AG08396 (cell line): ENCODE data around the gene BCL11B.
"Not testable (repeated sequence)": the region's sequence is repeated elsewhere in the genome, so short reads cannot be mapped to it uniquely, and the experiment has no call there.

Experiments used
- DNase-seq: peaks from one replicate; pipeline ENCODE4 v3.0.0; 2012; ENCODE audit warnings: low spot score, mixed read lengths

Gene BCL11B

DNA sequence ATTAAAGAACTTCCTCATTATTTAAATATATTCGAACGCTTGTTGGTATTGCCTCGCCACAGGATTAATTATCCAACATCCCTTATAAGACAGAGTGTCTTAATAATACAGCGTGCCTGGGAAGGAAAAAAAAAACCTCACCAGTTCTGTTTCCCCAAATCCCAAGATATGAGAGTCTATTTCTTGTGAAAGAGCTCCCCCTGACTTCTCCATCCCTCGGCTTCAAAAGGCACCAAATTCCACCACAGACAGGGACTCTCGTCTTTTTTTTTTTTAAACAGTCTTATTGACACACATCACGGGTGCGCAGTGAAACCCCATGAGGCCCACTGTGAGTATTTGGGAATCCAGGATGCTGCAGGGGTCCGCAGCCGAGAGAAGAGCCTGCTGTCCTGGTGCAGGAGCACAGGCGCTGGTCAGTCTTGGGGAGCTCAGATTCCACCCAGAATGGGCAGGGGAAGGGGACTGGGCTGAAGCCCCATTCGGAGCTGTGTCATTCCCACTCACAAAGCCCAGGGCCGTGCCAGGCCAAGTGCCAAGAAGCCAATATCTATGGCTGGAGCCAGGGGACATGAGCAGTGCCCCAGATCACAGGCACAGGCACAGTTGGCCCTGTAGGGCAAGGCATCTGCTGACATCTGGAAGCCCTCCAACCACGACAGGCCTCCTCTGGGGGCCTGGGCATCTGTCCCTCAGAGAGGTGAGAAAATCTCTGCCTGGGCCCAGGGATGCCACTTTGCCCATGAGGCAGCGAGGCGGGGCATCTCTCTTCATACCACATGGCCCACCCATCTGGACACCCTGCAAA lies 71.9 kb downstream of the BCL11B start:
- DNase-seq = no peak

DNA sequence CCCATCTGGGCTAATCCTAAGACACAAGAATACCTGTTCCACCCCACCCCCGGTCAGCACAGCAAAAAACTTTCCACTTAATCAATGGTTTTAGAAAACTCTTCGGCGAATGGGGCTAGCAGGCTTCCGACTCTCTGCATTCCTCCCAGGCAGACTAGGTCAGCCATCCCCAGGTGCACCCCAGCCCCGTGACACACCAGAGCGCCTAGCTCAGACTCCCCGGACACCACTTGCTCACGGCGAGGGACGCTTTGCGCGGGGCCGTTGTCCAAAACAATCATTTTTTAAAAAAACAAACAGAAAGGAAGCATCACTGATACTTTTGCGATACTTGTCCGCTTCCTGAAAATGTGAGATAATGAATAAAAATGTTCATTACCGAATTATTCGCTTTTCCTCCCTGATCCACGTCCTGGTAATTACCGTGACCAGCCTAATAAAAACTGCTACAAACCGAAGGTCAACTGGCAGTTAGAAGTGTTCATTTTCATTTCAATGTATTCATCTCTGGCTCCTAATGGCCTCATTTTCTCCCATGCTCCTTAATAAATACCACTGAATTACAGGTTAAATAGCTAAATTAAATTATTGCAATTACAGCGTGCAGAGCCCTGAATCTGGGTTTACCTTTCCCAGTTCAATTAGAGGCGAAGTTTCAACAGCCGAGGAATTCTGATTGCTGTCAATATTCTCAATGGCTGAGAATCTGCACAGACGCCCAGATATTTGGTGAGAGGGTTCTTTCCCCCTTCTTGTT lies 73.1 kb downstream of the BCL11B start:
- DNase-seq = no peak

DNA sequence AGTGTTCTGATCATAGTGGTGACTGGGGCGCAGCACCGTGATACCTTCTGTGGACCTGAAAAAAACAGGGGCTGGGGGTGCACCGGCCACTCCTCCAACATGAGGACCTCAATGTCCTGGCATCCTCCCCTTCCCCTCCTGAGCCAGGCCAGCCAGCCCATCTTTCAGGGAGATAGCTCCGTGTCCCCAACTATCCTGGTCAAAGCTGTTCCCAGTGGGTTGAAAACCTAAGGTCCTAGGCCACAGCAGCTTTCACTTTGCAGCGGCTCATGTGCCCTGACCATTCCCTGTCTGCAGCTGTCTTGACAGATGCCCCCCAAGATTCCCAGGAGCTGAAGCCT lies 75.7 kb downstream of the BCL11B start:
- no peak for DNase-seq

DNA sequence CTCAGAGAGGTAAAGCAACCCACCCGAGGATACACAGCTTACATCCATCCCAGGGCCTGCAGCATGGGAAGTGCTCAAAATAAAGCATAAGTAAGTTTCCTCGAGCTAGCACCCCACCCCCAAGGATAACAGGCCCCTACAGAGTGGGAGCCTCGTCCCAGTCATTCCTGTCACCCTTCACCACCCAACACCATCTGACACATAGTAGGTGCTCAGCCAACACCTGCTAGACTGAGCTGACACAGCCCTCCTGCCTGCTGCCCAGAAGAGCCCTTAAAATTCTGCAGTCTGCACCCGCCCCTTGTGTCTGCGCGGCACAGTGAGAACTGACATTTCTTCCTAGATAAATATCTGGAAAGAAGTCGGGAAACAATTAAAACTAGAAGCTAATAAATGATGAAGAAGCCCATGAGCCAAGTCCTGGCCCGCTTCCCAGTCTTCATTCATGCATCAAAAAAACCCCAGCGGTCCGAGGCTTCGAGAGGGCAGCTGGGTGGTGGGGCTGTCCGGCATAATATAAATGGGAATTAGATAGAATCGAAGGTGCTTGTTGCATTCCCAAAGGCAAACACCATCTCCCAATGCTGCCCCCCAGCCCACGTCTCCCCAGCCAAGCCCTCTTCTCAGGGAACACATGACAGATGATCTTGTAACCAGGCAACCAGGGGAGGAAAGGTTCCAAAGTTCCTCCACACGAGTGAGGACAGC lies 76.2 kb downstream of the BCL11B start:
- DNase-seq = no peak

DNA sequence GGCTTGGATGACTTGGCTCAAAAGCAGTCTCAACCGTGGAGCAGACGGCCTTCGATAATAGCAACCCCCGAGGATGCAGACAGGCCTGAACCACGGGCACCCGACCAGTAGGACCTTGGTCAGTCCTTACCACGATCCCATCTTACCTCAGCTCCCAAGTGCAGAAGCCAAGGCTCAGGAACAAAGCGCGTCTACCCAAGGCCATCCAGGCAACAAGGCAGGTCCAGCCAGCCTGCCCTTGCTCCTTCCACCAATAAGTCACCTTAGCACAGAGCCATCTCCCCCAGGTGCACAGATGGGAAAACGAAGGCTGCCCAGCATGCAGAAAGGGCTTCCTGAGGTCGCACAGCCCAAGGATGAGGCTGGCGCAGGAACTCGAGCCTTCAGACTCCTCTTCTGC lies 77.3 kb downstream of the BCL11B start:
- DNase-seq = no peak

DNA sequence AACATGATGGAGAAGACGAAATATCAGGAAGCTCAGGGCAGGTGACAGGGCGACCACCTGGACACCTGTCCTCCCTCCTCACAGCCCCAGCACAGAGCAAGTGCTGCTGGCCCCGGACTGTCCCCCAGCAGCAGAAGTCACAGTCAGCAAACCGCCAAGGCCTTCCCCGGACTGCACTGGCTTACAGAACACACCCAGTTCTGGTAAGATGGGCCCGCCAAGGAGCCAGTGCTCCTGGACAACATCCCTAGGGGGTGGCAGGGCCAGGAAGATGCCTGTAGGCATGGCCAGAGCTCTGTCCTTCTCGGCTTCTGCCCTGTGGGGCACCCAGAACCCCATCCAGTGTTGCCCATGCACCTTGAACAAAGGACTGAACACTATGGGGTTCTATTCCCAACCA lies 77.9 kb downstream of the BCL11B start:
- no peak for DNase-seq

DNA sequence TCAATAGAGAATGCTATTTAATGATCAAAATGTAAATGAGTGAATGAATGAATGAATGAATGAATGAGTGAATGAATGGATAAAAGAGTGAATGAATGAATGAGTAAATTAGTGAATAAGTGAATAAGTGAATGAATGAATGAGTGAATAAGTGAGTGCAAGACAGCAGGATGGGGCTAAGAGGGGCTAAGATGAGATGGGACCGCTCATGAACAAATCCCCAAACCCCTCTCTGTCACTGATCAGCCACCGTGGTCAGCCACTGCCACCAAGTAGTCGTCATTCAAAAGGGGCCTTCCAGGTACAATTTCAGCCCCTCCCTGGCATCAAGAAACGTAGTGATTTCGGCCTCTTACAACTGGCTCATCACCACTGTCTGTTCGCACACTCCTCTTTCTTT lies 79.2 kb downstream of the BCL11B start:
- DNase-seq = no peak

DNA sequence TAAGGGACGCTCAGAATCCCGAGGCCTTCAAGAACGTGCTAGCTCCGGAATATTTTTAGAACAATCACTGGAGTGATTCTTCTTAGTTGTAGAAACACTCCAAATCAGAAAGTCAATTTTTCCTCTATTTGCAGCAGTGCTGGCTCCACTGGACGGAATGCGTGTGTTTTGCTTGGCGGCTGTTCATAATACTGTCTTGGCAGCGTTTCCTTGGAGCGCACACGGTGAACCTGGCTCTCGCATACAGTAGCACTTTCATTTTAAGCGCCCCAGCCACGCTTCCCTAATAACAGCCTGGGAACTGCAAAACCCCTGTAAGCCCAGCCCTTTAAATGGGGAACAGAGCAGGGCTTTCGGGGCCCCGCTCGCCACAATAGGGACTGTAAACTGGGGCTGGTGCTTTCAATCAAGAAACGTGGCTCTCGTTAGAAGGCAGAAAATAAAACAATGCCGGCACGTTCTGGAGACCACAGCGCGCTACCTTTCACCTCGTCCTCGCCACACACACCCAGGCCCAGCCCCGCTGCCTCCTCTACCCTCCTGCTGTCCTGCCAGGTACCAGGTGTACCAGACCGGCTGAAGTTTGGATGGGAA lies 79.9 kb downstream of the BCL11B start:
- peak; percentile 69 for DNase-seq

DNA sequence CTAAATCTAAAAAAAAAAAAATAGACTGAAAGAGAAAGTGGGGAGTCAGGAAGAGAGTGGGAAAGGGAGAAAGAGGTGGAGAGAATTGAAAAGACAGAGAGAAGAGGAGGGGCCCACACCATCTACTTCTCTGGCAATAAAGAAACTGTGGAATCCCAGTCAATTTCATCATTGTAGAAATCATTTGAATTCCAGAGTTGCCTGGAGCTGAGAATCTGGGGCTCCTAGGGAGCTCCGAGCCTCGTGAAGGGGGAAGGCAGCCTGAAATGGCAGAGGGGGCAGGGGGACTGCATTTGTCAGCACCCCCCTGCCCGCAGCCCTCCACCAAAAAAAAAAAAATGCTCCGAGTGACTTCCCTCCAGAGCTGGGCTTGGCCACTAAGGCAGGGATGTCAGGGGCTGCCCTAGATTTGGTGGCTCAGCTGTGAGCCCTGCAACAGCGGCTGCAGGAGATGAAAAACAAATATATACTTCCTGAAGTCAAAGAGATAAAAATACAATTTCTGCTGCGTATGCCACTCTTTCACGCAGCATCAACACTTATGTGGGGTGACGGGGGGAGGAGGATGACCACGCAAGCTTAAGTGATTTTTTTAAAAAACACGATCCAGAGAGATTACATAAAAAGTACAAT lies 80.5 kb downstream of the BCL11B start:
- DNase-seq = peak; percentile 21

DNA sequence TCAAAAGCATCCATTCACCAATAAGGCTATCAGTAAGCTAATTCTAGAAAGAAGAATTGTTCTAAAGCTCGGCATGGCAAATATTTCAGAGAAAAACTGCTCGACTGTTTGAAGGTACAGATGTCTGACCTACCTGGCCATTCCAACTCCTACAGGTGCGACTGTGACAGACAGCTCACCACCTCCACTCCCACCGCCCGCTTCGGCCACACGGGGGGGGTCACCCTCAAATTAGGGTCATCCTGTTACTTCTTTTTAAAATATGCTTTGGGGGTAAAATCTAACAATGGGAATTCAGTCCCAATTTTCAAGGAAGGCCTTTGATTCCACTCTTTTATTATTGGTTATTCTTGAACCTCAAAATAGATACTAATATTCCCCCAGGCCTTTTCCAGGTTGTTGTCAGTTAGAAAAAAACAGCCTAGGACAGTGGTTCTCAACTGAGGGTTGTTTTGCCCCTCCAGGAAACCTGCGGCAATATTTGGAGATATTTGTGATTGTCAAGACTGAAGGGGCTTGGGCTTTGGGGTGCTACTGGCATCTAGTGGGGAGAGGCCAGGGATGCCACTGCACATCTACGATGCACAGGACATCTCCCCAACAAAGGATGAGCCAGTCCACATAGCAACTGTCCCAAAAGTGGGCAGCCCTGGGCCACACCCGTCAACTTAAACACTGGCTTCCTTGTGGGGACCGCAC lies 81.2 kb downstream of the BCL11B start:
- DNase-seq = no peak

DNA sequence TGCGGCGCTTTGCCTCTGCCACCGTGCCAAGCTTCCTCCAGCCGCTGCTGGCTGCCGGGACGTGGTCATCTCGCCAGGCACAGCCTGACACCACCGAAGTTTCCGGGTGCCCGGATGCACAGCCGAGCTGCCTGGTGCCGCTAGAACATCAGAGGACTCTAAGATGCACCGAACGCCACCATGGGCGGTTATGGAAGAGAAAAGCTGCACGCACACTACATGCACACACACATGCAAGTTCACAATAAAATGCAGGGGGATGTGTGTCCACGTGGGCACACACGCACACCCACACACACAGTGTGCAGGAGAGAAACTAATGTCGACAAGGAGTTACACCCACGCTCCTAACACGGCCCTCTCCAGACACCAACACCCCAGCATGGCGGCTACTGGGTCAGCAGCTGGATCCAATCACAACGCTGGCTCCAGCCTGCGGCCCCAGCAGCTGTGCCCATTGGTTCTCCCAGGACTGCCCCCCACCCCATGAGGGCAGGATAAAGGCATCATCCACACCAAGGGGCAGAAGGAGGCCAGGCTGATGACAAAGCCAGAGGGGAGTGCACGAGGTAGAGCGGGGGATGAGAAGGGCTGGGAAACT lies 82.7 kb downstream of the BCL11B start:
- DNase-seq = no peak

DNA sequence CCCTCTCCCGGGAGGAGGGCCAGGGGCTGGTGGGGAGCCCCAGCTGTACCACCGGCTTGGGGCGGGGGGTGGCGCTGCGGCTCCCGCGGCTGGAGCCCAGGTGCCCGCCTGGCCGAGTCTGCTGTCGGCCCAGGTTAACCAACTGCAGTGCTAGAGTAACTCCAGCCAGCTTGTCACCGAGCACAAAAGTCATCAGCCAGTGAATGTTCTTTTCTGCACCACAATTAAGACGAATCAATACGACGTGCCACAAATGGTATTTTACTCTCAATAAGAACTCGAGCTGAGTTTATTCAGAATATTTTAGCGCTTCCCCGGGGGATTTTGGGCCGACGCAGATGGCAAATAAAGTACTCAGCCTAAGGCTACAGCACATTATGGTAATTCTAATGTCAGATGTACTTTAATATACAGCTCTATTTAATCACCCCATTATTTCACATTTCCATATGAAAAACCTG lies 83.2 kb downstream of the BCL11B start:
- no peak for DNase-seq

DNA sequence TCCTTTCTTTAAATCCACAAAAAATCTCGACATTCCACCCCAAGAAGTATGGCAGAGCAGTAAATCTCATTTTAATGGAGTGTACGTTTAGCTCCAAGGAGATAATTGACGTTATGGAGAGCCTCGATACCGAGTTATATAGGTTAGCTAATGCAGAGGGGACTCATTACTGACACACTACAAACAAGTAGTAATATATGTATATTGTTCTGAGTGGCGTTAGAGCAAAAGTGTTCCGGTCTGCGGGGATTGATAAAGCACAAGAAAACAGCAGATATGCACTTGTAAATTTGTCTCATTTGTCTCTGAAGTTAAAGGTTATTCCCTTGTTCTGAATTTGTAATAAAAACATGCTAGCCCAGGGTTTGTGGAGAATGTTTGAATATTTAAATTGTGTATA lies 84.1 kb downstream of the BCL11B start:
- no peak for DNase-seq

DNA sequence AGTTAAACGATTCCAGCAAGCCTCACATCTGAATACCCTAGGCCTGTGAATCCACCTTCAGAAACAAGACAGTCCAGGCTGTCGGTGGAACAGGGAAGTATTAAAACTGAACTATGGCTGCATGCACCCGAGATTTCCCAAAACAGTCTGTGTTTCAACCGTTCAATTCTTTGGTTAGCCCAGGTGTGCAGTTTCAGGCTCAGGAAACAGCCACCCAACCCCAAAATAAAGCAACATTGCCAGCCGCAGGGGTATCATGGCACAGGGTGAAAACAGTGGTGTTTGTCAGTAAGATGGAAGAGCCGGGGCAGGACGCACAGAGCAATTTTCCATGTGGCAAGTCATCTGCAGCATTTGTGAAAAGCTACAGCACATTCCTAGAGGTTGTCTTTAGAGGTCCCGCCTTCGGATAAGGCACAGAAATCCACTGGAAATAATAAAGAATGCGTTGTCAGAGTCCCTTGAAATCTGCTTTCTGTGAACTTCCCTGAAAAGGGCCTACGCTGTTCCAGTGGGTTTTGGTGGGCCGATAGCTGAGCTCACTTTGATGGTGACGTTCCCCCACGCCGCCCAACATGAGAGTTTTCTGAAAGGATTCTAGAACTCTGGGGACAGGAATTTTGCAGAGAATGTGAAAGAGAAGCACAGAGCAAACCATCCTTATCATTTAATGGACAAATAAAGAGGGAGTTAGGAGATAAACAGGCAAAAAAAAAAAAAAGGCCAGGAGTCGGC lies 84.9 kb downstream of the BCL11B start:
- no peak for DNase-seq

DNA sequence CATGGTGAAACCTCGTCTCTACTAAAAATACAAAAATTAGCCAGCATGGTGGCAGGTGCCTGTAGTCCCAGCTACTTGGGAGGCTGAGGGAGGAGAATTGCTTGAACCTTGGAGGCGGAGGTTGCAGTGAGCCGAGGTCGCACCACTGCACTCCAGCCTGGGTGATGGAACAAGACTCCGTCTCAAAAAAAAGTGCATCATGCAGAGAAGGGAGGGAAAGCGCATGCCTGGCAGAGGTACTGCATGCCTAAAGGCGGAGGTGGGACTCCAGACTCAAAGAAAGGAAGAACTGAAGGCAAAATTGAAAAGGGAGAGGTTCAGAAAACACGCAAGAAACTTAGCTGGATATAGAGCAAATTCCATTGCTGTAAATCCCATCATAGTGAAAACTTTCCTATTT lies 85.7 kb downstream of the BCL11B start:
- DNase-seq = not testable (repeated sequence)

DNA sequence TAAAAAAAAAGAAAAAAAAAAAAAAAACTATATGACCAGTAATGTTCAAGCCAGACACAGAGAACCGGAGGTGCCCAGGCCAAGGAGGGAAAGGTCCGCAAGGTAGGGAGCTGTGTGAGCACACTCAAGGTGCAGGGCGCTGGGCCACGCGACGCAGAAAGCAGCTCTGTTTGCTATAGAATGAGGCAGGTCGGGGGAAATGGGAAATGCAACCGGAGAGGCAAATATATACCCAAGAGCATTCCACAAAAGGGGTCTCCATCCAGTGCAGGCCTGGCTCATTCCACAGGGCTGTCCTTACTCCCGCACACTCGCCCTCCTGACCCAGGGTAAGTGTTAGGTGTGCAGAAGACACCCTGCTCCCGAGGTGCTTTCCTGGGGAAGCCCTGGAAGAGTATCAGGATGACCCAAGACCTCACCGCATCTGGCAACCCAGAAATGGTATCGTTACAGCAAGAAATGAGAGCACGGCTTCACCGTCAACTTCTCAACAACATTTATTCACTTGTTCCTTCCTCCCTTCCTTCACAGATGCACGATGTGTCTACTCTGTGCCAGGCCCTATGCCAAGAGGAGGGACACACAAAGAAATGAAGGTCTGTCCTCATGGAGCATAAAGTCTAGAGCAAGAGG lies 86.4 kb downstream of the BCL11B start:
- DNase-seq = no peak

DNA sequence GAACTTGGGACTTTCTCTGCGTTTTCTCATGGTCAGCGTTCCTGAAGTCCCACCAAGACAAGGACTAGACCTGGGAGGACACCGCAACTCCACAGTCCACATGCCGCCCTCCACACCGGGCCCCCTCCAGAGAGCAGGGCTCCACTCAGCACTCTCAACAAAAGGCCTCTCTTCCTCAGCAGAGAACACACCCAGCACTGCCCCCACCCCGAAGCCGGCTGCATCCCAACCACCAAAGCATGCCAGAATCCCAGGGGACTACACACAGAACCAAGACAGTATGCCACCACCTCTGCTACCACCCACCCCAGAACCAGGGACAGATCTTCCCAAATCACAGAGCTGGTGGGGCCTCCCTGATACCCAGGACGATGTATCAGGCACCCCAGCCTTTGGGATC lies 88.3 kb downstream of the BCL11B start:
- no peak for DNase-seq

DNA sequence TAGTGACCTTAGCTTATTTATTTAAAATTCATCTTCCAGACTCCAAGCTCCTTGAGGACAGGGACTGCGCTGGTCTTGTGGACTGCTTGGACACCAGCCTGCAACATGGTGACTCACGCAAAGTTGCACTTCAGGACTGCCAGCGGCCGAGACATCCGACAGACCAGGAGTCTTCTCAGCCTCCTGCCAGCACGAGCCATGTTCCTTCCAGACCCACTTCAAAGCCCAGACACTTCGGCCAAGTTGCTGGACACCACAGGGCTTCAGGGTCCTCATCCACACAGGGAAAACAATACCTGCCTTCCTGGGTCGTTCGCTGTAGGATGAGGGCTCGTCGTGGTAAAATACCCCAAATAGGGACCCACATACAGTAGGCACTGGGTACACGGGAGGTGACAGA lies 88.7 kb downstream of the BCL11B start:
- DNase-seq = no peak

DNA sequence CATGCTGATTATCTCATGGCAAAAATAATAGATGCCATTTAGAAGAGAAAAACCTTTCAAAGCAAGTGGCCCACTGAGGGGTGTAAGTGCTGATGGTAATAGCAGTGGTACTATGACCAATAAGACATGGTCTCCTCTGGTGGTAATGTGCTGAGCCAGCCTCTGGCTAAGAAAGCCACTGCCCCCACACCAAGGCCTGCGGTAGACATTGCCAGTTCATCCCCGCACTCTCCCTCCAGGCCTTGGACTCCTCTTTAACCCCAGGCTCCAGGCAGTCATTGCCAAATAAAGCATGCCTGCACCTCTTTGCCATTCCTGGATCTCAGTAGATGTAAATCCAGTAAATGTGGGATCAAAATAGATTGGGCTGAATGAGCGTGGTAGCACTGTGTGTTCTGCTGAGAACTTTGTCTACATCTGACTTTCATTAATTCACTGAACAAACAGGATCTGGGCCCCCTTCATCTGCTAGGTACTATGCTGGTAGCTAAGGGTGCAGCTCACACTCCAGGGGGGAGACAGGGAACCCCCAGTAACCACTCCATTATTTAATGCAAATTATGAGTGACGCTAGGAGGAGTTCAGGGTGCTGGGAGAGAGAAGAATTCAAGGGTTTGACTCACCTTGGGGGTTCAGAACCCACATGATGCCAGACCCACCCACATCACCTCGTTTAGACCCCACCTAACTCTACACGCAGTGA lies 89.3 kb downstream of the BCL11B start:
- DNase-seq = no peak
